HG02885 (cell line): Measurements from ENCODE around the gene DEF6.
A peak's percentile ranks its signal among the peaks of the same experiment; 100 is the strongest.

ENCODE experiments used
- ATAC-seq: cut with Tn5 transposase; IDR thresholded peaks from one replicate; pipeline ENCODE4 v1.9.1; 2021; ENCODE audit warnings: mild to moderate bottlenecking; ENCODE audit not compliant: unreplicated experiment, poor library complexity

DEF6 gene

GRCh38 chr6:35297601-35298481, at the start of gene DEF6:
Gene DEF6, plus strand, starts transcription at chr6:35297818. Its CDS starts 39 bp downstream, at chr6:35297857.
- ATAC-seq: peak; percentile 86

GRCh38 chr6:35248300-35248699, 49.3 kb upstream of the DEF6 start:
- no peak for ATAC-seq

GRCh38 chr6:35248965-35249364, 48.7 kb upstream of the DEF6 start:
- ATAC-seq: no peak

GRCh38 chr6:35251949-35252348, 45.7 kb upstream of the DEF6 start:
- ATAC-seq: no peak

- no peak for ATAC-seq
Measured at GRCh38 chr6:35253249-35253648, 44.4 kb upstream of the DEF6 start.

GRCh38 chr6:35258336-35258735, 39.3 kb upstream of the DEF6 start:
- no peak for ATAC-seq

GRCh38 chr6:35258858-35259193, 38.8 kb upstream of the DEF6 start:
- ATAC-seq: peak; percentile 3

GRCh38 chr6:35259194-35259947, 38.2 kb upstream of the DEF6 start, which contains the start of gene ZNF76:
Gene ZNF76, plus strand, starts transcription at chr6:35259735. Its CDS starts 21,417 bp downstream, at chr6:35281152.
- ATAC-seq: peak; percentile 90

- peak; percentile 38 for ATAC-seq
Measured at GRCh38 chr6:35259948-35260590, 37.5 kb upstream of the DEF6 start.

GRCh38 chr6:35260591-35261570, 36.7 kb upstream of the DEF6 start:
- ATAC-seq: no peak

GRCh38 chr6:35262596-35262995, 35.0 kb upstream of the DEF6 start:
- no peak for ATAC-seq

- ATAC-seq: no peak
Measured at GRCh38 chr6:35264550-35265274, 32.9 kb upstream of the DEF6 start.

GRCh38 chr6:35265523-35265922, 32.1 kb upstream of the DEF6 start:
- no peak for ATAC-seq

- ATAC-seq: no peak
Measured at GRCh38 chr6:35267446-35267845, 30.2 kb upstream of the DEF6 start.

- ATAC-seq: no peak
Measured at GRCh38 chr6:35267897-35268296, 29.7 kb upstream of the DEF6 start.

- ATAC-seq: no peak
Measured at GRCh38 chr6:35272005-35272404, 25.6 kb upstream of the DEF6 start.

GRCh38 chr6:35273822-35274559, 23.6 kb upstream of the DEF6 start:
- no peak for ATAC-seq

GRCh38 chr6:35275744-35276260, 21.8 kb upstream of the DEF6 start:
- no peak for ATAC-seq
